HG02678 (cell line): ENCODE measurements around the gene RABGAP1.

ENCODE experiments used
- ATAC-seq: cut with Tn5 transposase; IDR thresholded peaks from one replicate; pipeline ENCODE4 v1.9.1; 2021; ENCODE audit warnings: mild to moderate bottlenecking, moderate library complexity; ENCODE audit not compliant: unreplicated experiment

RABGAP1 gene

GRCh38 chr9:123149067-123149466 lies 208.2 kb downstream of the RABGAP1 start:
- ATAC-seq: no peak

DNA sequence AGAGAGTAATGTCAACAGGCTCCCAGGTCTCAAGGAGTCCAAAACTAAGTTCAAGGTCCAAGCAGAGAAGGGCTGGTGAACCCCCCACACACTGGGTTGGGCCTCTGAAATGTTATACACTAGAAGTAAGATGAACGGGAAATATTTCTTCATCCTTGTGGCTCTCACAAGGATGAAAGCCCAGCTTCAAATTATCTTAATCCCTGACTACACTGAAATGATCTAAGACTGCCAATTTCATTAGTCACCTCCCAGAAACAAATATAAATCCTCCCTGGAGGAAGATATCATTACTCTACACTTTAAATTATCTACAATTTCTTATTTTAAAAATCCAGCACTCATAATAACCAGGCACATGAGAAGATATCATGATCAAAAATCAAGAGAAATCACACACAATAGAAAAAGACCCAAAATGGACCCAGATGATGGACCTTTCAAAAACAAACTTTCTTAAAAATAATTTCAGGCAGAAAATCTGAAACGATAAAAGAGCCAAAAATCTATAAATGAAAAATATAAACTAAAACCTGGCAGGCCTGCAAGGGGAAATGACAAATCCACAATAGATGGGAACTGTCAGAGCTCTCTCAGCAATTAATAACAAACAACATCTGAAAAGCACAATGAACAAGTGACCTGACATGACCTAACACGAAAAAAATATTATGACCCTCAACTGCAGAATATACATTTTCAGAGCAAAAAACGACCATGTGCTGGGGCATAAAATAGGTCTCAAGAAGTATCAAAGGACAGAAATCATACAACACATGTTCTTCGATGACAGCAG lies 210.1 kb downstream of the RABGAP1 start:
- ATAC-seq: no peak
